ENCODE data around the gene COG5. TPM values are rescaled to one million over a fixed set of nuclear protein-coding genes. Genes with fewer than 3 reads are reported as not detected.

Gene COG5
- total and polyA plus RNA-seq, 9 of the 15 experiments (the other 6 are each of a cell fraction or from before 2014, with no cell fraction given) = 15.3 to 75.1 (median 56.4) TPM

DNA sequence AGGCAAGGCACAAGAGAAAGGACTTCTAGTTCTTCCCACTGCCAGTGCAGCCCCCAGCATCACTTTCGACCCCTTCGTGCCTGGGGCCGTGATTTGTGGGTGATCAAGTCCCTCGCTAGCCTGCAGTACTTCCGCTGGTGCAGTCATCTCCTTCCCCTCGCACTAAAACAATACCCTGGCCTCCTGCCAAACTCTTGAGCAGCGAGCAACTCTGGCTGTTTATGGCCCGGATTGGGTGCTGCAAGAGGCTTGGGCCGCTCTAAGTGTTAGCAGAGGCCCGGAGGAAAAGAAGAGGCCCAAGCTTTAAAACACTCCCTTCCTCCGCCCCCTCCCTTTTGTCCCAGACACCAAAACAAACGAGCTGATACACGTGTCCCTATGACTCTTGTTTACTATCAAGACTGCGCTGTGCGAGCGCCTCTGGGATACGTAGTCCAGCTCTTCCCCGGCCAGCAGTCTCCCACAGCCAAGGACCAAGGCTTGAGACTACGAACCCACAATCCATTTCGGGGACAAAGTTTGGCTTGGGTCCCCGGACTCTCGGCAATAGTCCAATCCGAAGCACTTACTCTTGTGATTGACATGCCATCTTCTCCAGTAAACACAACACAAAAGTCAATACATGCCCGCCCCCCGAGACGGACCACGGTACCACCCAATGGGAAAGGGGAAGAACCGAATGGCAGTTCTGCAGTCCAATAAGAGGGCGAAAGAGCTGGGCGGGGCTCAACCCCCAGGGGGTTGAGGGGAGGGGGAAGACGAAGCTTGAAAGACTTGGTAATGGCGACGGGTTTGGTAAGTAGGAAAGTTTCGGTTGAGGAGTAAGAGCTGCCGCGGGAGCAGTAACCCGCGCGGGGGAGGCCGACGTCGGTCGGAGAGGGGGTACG is 395.2 kb downstream of the COG5 start, which contains the start of gene HBP1 (continued):
- TF ChIP-seq, protein P1, sequence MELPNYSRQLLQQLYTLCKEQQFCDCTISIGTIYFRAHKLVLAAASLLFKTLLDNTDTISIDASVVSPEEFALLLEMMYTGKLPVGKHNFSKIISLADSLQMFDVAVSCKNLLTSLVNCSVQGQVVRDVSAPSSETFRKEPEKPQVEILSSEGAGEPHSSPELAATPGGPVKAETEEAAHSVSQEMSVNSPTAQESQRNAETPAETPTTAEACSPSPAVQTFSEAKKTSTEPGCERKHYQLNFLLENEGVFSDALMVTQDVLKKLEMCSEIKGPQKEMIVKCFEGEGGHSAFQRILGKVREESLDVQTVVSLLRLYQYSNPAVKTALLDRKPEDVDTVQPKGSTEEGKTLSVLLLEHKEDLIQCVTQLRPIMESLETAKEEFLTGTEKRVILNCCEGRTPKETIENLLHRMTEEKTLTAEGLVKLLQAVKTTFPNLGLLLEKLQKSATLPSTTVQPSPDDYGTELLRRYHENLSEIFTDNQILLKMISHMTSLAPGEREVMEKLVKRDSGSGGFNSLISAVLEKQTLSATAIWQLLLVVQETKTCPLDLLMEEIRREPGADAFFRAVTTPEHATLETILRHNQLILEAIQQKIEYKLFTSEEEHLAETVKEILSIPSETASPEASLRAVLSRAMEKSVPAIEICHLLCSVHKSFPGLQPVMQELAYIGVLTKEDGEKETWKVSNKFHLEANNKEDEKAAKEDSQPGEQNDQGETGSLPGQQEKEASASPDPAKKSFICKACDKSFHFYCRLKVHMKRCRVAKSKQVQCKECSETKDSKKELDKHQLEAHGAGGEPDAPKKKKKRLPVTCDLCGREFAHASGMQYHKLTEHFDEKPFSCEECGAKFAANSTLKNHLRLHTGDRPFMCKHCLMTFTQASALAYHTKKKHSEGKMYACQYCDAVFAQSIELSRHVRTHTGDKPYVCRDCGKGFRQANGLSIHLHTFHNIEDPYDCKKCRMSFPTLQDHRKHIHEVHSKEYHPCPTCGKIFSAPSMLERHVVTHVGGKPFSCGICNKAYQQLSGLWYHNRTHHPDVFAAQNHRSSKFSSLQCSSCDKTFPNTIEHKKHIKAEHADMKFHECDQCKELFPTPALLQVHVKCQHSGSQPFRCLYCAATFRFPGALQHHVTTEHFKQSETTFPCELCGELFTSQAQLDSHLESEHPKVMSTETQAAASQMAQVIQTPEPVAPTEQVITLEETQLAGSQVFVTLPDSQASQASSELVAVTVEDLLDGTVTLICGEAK (IDR thresholded peaks at IDR 0.05) = peak; percentile 84
- TF ChIP-seq, protein P1 (CRISPR knock-in tag; IDR thresholded peaks at IDR 0.05) = no peak
- TF ChIP-seq ZNF239 (CRISPR knock-in tag; IDR thresholded peaks at IDR 0.05) = no peak
- TF ChIP-seq MCM2 (IDR thresholded peaks at IDR 0.05; ENCODE audit: low read depth) = no peak
- TF ChIP-seq ZNF785 (CRISPR knock-in tag; IDR thresholded peaks at IDR 0.05) = no peak
- TF ChIP-seq, protein P2, sequence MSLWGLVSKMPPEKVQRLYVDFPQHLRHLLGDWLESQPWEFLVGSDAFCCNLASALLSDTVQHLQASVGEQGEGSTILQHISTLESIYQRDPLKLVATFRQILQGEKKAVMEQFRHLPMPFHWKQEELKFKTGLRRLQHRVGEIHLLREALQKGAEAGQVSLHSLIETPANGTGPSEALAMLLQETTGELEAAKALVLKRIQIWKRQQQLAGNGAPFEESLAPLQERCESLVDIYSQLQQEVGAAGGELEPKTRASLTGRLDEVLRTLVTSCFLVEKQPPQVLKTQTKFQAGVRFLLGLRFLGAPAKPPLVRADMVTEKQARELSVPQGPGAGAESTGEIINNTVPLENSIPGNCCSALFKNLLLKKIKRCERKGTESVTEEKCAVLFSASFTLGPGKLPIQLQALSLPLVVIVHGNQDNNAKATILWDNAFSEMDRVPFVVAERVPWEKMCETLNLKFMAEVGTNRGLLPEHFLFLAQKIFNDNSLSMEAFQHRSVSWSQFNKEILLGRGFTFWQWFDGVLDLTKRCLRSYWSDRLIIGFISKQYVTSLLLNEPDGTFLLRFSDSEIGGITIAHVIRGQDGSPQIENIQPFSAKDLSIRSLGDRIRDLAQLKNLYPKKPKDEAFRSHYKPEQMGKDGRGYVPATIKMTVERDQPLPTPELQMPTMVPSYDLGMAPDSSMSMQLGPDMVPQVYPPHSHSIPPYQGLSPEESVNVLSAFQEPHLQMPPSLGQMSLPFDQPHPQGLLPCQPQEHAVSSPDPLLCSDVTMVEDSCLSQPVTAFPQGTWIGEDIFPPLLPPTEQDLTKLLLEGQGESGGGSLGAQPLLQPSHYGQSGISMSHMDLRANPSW (CRISPR knock-in tag; IDR thresholded peaks at IDR 0.05) = no peak; the same call in 1 of the 2 replicates
- peak; percentile 87 for TF ChIP-seq CREB1 (IDR thresholded peaks at IDR 0.05)
- TF ChIP-seq CREB1 (CRISPR knock-in tag; IDR thresholded peaks at IDR 0.05) = peak; percentile 92
- no peak for TF ChIP-seq IFI16 (CRISPR knock-in tag; IDR thresholded peaks at IDR 0.05)
- TF ChIP-seq, protein P3, sequence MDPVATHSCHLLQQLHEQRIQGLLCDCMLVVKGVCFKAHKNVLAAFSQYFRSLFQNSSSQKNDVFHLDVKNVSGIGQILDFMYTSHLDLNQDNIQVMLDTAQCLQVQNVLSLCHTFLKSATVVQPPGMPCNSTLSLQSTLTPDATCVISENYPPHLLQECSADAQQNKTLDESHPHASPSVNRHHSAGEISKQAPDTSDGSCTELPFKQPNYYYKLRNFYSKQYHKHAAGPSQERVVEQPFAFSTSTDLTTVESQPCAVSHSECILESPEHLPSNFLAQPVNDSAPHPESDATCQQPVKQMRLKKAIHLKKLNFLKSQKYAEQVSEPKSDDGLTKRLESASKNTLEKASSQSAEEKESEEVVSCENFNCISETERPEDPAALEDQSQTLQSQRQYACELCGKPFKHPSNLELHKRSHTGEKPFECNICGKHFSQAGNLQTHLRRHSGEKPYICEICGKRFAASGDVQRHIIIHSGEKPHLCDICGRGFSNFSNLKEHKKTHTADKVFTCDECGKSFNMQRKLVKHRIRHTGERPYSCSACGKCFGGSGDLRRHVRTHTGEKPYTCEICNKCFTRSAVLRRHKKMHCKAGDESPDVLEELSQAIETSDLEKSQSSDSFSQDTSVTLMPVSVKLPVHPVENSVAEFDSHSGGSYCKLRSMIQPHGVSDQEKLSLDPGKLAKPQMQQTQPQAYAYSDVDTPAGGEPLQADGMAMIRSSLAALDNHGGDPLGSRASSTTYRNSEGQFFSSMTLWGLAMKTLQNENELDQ (CRISPR knock-in tag; IDR thresholded peaks at IDR 0.05; ENCODE audit: borderline replicate concordance) = no peak
- TF ChIP-seq, protein P4, sequence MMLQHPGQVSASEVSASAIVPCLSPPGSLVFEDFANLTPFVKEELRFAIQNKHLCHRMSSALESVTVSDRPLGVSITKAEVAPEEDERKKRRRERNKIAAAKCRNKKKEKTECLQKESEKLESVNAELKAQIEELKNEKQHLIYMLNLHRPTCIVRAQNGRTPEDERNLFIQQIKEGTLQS (IDR thresholded peaks at IDR 0.05) = no peak
- TF ChIP-seq, protein P4 (CRISPR knock-in tag; conservative IDR thresholded peaks at IDR 0.05) = peak; percentile 22
